Hepatic stellate cell (primary cell): ENCODE results near the gene HOATZ.
A peak's percentile ranks its signal among the peaks of the same experiment; 100 is the strongest.

Experiments used
- DNase-seq: peaks from one replicate; pipeline ENCODE4 v3.0.0; 2011; ENCODE audit warnings: low spot score

The HOATZ gene

DNA sequence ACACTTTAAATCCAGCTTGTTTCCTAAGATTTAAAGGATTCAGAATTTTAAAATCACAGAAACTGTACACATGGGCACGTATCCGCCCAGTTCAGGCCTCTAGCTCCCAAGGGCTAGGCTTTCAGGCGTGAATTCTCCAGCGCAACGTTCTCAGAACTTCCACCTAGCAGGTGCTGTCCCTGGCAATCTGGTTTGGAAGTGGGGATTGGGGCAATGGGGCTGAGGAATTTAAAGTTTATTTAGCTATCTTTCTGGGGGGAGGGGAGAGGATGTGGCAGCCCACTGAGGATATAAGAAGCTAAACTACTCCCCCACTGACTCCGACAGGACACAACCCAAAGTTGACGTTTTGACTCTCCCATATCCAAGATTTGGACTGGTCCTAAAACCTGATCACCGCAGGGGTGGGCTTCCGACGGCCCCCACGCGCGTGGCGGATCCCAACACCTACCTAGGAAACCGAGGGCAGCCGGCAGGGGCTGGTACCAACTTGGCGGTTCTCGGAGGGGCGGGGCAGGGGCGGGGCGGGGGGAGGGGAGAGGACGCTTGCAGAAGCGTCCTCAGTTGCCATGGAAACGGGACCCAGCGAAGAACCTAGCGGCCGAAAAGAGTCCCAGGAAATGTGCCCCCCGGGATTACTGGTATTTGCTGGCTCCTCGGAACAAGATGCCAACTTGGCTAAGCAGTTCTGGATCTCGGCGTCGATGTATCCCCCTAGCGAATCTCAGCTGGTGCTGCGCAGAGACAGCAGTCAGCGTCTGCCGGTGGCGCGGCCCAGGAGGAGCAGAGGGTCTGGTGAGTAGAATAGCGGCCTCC, at the start of gene HOATZ:
HOATZ (plus strand) TSS at position 563 of the 816 bp plus-strand sequence; CDS start at position 570, 7 bp downstream.
- DNase-seq: peak; percentile 19

DNA sequence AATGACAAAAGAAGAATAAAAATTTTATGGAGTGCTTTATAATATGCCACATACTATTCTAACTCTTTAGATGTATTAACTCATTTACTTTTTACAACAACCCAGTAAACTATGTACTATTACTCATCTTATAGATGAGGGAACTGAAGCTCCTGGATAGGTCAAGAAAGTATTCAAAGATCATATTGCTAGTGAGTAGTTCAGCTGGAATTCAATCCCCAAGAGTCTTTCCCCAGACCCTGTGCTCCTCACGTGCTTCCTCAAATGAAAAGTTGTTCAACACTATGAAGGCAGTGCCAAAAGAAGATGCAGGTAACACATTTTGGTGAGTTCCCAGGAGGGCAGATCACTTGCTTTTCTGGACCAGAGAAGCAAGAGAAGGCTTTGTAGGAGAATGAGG, 49.2 kb upstream of the HOATZ start:
- DNase-seq: no peak

DNA sequence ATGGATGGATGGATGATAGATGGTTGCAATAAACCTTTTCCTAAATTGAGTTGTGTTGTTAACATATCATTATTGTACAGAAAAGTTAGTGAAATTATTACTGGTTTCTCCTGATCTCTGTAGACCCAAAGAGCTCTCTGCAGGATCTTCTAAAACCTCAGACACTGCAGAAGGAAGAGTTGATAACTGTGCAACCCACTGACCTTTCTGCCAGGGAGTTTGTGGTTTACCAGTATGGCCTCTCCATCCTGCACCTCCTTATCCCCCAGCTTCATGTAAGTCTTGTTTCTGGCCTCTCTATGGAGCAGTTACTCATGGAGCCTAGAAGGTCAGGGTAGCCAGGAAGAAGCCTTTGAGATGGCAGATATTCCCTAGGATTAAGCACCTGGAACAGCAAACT, 48.0 kb upstream of the HOATZ start:
- DNase-seq: no peak

DNA sequence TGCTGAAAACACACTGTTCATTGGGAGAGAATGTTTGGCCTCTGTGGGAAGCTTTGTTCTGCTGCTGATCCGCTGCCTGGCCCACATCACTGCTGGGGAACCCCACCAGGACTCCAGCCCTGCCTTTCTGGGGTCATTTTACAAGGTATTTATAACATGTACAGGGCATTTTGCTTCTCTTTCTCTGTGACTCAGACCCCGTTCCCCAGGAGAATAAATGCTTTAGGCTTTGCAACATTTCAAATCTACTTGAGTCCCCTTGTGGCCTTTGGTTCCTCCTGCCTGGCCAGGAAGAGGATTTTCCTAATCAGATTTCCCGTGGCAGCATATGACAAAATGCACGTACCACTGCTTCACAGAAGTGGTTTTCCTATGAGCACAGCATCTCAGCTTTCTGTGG, 45.4 kb upstream of the HOATZ start:
- no peak for DNase-seq

GRCh38 chr11:111472228-111472627, 42.4 kb upstream of the HOATZ start:
- DNase-seq: no peak

DNA sequence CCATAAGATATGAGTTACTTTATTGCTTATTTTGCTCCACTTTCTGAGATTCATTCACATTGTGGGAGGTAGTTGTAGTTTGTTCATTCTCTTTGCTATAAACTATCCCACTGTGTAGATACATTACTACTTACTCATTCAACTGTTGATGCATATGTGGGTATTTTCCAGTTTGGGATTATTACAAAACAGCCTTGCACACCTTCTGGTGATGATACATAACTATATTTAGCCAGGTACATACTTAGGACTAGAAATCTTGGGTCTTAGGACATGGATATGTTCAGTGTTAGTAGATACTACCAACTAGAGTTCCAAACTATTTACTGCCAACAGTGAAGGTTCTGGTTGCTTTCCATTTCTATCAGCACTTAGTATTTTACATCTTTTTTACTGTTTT, 40.1 kb upstream of the HOATZ start:
- DNase-seq: no peak

DNA sequence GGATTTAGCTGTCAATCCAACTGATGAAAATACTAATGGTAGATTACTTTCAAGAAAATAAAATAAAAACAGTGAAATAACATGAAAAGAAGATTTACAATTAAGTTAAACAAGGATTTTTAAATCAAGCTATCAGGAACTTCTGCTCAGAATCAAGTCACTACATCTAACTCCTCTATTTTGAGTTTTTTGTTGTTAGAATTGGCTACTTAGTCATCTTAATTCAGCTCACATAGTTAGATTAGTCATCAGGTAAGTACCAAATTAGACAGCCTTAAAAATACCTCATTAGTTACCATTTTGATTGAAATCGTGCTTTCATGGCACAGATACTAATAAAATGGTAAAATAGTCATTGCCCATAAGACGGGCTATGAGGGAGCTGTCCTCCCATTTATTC, 38.2 kb upstream of the HOATZ start:
- DNase-seq: no peak

DNA sequence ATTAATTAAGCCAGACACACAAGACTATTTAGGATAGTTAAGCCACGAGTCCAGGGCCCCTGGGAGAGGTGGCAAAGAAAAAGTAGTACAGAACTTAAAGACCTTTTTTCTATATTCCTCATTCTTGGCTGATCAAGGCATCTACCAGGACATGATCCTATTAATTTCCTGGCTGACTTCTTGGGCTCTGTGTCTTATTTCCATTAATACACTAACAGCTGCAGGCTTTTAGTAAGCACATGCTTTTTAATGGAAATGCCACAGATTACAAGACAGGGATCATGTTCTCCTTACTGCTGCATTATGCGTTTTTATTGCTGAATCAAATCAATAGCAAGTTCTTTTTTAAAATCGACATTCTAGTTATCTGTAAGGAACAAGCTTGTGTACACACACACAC, 37.6 kb upstream of the HOATZ start:
- DNase-seq: no peak

DNA sequence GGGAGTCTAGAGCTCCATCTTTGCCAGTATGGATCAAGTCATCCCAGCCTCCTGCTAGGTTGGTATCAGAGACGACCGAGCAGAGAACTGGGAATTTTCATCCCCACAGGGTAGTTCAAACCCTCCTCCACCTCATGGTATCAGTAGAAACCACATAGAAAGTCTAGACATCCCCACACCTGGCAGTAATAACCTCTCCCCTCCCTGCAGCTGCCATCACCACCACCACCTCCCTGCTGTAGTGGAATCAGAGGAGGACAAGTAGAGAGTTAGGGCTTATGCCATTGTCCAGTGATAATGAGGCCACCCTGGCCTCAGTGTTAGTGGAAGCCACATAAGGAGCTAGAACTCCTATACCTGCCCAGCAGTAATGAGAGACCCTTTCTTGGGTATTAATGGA, 36.7 kb upstream of the HOATZ start:
- no peak for DNase-seq

GRCh38 chr11:111479666-111480065, 34.9 kb upstream of the HOATZ start:
- DNase-seq: no peak

GRCh38 chr11:111483431-111483830, 31.1 kb upstream of the HOATZ start:
- no peak for DNase-seq

GRCh38 chr11:111490496-111490895, 24.1 kb upstream of the HOATZ start:
- DNase-seq: no peak

- DNase-seq: no peak
These were observed 20.5 kb upstream of the HOATZ start for GRCh38 chr11:111494040-111494439.

GRCh38 chr11:111499483-111499882, 15.1 kb upstream of the HOATZ start:
- no peak for DNase-seq

GRCh38 chr11:111500481-111500880, 14.1 kb upstream of the HOATZ start:
- DNase-seq: no peak

DNA sequence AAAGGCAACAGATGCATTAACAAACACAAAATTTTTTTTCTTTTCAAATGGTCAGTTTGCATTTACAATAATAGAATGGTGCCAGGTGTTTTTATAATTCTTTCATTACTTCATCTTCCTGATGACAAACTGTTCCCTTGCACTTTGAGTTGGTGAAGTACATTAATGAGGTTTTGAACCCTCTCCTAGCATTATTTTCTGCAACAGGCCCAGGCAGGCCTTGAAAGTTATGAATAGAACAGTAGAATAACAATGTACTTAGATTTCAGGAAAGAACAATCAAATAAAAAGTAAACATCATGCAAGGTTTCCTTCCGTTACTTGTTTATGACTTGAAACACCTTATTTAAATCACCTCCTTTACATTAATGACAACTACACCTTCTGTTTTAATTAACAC, 12.0 kb upstream of the HOATZ start:
- DNase-seq: no peak

DNA sequence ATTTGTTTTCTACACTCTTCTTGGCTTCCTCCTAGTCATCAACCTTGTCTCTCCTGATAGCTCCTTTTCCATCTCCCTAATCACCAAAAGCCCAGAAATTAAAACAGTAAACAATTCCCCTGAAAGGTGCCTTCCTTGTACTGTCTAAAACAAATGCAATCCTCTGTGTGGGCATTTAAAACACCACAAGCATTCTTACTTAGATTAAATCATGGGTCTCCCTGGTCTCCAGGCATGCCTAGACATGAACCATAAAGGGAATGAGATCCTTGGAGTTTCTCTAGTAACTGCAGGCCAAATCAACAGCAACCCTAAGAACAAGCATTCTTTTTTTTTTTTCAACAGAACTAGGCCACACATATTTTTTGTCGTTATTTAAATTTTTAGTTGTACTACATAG, 4.3 kb upstream of the HOATZ start:
- DNase-seq: no peak

GRCh38 chr11:111512296-111513239, 2.0 kb upstream of the HOATZ start, which contains the start of gene BTG4:
TSS of gene BTG4 (minus strand) at chr11:111512386. CDS start at chr11:111498776, 13,610 bp downstream.
- peak; percentile 47 for DNase-seq

DNA sequence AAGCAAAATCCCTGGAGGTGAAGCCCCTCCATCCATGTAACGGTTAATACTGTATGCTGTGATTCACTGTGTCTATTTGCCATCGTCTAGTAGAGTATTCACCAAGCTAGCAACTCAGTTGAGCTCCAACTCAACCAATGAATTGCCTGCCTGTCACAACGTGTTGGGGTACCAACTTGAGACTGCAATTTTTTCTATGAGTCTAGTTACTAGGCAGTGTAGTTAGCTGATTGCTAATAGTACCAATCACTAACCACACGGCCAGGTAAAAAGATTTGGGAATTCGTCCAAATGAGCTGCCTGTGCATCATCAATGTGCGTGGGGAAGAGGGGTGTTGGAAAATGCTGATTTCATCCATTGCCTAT, 1.4 kb upstream of the HOATZ start:
- no peak for DNase-seq

DNA sequence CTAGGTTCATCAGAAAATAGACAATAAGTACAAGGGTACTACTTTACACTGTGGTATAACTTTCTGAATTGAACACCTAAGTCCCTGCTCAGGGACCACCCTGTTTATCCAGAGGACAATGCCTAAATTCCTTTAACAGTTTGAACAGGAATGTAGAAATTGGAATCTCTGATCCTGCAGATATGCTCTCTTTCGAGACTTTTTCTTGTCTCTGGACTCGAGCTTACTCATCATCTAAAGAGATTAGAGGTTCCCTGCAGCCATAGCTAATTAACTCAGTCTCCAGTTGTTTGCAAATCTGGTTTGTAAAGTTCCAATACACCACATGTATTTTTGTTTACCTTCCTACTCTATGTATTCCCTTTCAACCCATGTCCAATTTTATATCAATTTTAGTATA, 1.0 kb downstream of the HOATZ start:
- no peak for DNase-seq

- no peak for DNase-seq
These were observed 4.1 kb downstream of the HOATZ start for GRCh38 chr11:111518668-111519067.

GRCh38 chr11:111520560-111520959, 6.0 kb downstream of the HOATZ start:
- no peak for DNase-seq

DNA sequence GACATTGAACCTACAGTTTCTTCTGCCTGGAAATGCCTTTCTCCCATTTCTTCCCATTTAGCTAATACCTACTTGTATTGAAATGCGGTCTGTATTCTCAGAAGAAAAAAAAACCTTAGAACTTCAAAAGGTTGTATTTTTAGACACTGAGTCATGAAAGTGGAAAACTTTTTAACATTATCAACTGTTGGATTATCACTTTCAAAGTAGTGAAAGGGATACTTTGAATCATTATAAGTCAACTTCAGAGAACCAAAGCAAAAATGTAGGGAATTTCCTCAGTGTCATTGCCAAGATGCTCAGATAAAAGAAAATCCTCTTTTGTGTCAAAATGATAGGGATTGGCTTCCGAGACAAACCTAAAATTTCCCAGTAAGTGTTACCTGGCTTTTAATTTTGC, 6.6 kb downstream of the HOATZ start:
- DNase-seq: no peak
